ENCODE results near the gene PLA2G4F. TPM values are rescaled to one million over a fixed set of nuclear protein-coding genes. Genes with fewer than 3 reads are reported as not detected.
A peak's percentile ranks its signal among the peaks of the same experiment; 100 is the strongest.

The PLA2G4F gene
- total RNA-seq, 1 donor from 2014 or later = 3.5 TPM

GRCh38 chr15:42150219-42150970 lies 6.0 kb downstream of the PLA2G4F start:
- intact Hi-C loops (cut with DNase I) = no loop called here

GRCh38 chr15:42149493-42150218 lies 6.8 kb downstream of the PLA2G4F start:
- ATAC-seq (no peak), DNase-seq (ENCODE audit: missing footprints) (no peak)
- intact Hi-C loops (cut with DNase I) = no loop called here

More at GRCh38 chr15:42150219-42150970, 6.0 kb downstream of the PLA2G4F start:
- peak; percentile 40 for DNase-seq (ENCODE audit: missing footprints)
- no peak for ATAC-seq

- no peak for ATAC-seq
- intact Hi-C loops (cut with DNase I) = no loop called here
Measured at GRCh38 chr15:42148808-42149492, 7.5 kb downstream of the PLA2G4F start.

GRCh38 chr15:42147431-42147735 lies 9.1 kb downstream of the PLA2G4F start:
- ATAC-seq (no peak), DNase-seq (ENCODE audit: missing footprints) (no peak)
- intact Hi-C loops (cut with DNase I) = no loop called here

More at GRCh38 chr15:42148808-42149492, 7.5 kb downstream of the PLA2G4F start:
- DNase-seq (ENCODE audit: missing footprints) = no peak

GRCh38 chr15:42146551-42147430 lies 9.6 kb downstream of the PLA2G4F start:
- ATAC-seq = no peak
- intact Hi-C loops (cut with DNase I) = no loop called here

GRCh38 chr15:42145546-42146455 lies 10.6 kb downstream of the PLA2G4F start:
- DNase-seq (ENCODE audit: missing footprints) (no peak), ATAC-seq (no peak)
- intact Hi-C loops (cut with DNase I) = no loop called here

More at GRCh38 chr15:42146551-42147430, 9.6 kb downstream of the PLA2G4F start:
- no peak for DNase-seq (ENCODE audit: missing footprints)

GRCh38 chr15:42144841-42145375 lies 11.5 kb downstream of the PLA2G4F start:
- intact Hi-C loops (cut with DNase I) = no loop called here
- DNase-seq (ENCODE audit: missing footprints) (no peak), ATAC-seq (no peak)

GRCh38 chr15:42143866-42144625 lies 12.4 kb downstream of the PLA2G4F start:
- intact Hi-C loops (cut with DNase I) = no loop called here
- ATAC-seq = no peak
- DNase-seq (ENCODE audit: missing footprints) = no peak

GRCh38 chr15:42143356-42143755 lies 13.1 kb downstream of the PLA2G4F start:
- intact Hi-C loops (cut with DNase I) = no loop called here
- no peak for DNase-seq (ENCODE audit: missing footprints)
- no peak for ATAC-seq

GRCh38 chr15:42141795-42142667 lies 14.4 kb downstream of the PLA2G4F start:
- ATAC-seq = no peak

GRCh38 chr15:42141246-42141645 lies 15.2 kb downstream of the PLA2G4F start:
- intact Hi-C loops (cut with DNase I) = no loop called here

More at GRCh38 chr15:42141795-42142667, 14.4 kb downstream of the PLA2G4F start:
- no peak for DNase-seq (ENCODE audit: missing footprints)
- intact Hi-C loops (cut with DNase I) = no loop called here

GRCh38 chr15:42140383-42141070 lies 15.9 kb downstream of the PLA2G4F start:
- ATAC-seq = no peak
- intact Hi-C loops (cut with DNase I) = no loop called here
- DNase-seq (ENCODE audit: missing footprints) = no peak

More at GRCh38 chr15:42141246-42141645, 15.2 kb downstream of the PLA2G4F start:
- DNase-seq (ENCODE audit: missing footprints) (no peak), ATAC-seq (no peak)

GRCh38 chr15:42139596-42139995 lies 16.8 kb downstream of the PLA2G4F start:
- DNase-seq (ENCODE audit: missing footprints) (no peak), ATAC-seq (no peak)
- intact Hi-C loops (cut with DNase I) = loop anchor here (5.0 kb wide), 1 partner anchor 147 kb away; no protein-coding TSS in a partner anchor

- ATAC-seq (no peak), DNase-seq (ENCODE audit: missing footprints) (no peak)
- intact Hi-C loops (cut with DNase I) = loop anchor here (5.0 kb wide), 1 partner anchor 147 kb away; no protein-coding TSS in a partner anchor
Measured at GRCh38 chr15:42138968-42139386, 17.5 kb downstream of the PLA2G4F start.

- DNase-seq (ENCODE audit: missing footprints) (no peak), ATAC-seq (no peak)
- intact Hi-C loops (cut with DNase I) = loop anchor here (5.0 kb wide), 1 partner anchor 146 kb away; no protein-coding TSS in a partner anchor
Measured at GRCh38 chr15:42138411-42138810, 18.0 kb downstream of the PLA2G4F start.

Data from Right ventricle myocardium inferior (tissue), 1 donor.